OCI-M2 (cell line): ENCODE measurements around the gene SSNA1.

Experiments
- DNase-seq: peaks from one replicate; lab custom pipeline; 2025; ENCODE audit not compliant: unreplicated experiment; lab: John Stamatoyannopoulos, UW

The SSNA1 gene

DNA sequence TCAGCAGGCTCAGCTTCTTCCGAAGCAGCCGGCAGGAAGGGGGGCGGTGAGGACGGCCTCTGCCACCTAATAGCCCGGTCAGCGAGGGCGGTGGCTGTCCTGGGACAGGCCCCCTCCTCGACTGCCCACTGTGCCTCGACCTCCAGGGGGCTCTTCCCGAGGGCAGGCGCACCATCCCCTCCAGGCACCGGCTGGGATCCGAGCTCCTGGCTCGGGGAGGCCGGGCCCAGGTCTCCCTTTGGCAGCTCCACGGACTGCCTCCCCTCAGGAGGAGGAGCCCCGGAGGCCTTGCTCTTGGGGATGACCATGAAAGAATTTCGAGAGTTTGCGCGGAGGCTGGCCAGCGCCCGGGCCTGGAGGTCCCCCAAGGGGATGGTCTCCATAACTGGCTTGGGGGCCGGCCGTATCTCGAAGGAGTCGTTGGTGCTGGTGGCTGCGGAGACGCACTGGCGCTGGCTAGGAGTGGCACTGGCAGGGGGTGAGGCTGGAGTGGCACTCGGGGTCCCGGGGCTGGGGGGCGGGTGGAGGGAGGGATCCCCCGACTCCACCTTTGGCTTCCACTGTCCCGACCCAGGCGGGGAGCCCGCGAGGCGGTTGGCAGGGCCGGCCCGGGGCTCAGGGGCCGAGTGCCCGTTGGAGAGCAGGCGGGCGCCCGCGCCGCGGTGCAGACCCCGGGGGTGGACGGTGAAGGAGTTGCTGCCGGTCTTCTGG lies 11.1 kb downstream of the SSNA1 start:
- no peak for DNase-seq

DNA sequence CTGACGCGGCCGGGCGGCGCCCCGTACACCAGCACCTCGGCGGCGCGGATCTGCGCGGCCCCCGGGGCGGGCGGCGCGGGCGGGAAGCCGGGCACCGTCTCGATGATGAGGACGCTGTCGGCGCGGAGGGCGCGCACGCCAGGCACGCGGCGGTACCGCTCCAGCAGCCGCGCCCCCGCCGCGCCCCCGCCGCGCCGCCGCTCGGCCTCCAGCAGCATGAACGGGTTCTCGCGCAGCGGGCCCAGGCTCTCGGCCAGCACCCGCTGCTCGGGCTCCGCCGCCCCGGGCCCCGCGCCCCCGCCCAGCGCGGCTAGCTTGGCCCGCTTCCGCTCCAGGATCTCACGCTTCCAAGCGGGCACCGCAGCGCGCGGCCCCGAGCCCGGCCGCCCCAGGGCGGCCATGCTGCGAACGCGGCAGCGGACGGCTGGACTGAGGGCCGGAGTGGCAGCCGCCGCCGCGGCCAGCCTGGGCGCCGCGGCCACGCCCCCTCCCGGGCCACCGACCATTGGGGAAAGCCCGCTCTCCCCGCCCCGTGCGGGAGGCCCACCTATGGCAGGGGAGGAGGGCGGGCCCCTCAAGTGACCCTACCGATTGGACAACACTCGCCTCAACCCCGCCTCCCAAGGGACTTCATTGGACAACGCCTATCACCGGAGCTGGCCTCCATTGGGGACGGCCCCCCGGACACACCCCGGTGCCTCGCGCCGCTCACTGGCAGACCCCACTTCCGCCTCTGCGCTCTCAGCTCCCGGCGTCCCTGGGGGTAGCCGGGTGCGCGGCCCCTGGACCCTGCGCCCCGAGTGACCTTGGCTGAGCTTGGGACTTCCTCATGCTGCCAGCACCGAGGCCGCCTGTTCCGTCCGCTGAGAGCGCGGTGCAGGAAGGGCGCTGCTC lies 12.1 kb downstream of the SSNA1 start, which contains the start of gene TPRN:
Gene TPRN (minus strand): TSS at position 431 of the 894 bp plus-strand sequence. CDS start 30 bp downstream, at position 401.
- DNase-seq = peak; percentile 93

DNA sequence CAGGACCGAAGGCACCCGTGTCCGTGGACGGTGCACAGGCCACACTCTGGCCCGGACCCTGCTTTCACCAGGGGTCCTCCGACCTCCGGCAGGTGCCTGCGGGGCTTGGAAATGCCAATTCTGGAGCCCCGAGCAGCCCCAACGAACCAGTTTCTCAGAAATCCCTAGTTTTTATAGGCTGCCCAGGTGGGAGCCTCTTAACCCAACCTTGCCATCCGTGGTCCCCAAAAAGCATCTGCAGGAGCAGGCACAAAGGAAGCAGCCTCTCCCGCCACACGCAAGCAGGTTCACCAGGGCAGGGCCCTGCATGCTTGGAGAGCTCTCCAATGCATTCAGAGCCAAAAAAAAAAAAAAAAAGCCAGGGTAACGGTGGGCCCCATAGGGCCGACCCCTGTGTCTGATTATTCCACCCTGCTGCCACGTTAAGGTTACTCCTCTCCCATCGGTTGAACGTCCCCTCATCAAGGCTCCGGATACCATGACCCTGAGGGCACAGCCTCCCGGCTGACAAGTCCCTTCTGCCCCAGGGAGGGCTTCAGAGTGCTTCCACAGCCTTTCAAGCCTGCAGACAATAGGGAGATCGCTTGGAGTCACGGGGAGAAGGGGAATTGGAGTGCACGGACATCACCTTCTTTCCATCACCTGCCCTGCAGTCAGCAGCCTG lies 12.9 kb downstream of the SSNA1 start:
- no peak for DNase-seq

DNA sequence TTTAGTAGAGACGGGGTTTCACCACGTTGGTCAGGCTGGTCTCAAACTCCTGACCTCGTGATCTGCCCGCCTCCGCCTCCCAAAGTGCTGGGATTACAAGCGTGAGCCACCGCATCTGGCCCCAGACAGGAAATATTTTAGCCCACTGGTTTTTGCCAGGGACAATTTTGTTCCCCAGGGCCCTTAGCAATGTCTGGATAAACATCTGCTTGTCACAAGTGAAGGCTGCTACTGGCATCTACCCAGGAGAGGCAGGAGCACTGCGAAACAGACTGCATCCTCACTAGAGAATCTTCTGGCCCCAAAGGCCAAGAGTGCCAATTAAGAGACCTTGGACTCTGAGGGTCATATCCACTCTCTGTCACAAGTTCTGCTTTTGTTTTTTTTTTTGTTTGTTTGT lies 14.5 kb downstream of the SSNA1 start:
- DNase-seq = no peak

DNA sequence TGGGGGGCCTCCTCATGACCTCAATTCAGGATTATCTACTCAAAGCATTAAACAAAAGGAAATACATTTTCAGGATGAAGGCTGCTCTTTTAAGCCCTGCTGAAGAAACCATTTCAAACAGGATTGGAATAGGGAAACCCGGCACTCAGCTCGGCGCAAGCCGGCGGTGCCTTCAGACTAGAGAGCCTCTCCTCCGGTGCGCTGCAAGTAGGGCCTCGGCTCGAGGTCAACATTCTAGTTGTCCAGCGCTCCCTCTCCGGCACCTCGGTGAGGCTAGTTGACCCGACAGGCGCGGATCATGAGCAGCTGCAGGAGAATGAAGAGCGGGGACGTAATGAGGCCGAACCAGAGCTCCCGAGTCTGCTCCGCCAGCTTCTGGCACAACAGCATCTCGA lies 16.3 kb downstream of the SSNA1 start:
- no peak for DNase-seq

DNA sequence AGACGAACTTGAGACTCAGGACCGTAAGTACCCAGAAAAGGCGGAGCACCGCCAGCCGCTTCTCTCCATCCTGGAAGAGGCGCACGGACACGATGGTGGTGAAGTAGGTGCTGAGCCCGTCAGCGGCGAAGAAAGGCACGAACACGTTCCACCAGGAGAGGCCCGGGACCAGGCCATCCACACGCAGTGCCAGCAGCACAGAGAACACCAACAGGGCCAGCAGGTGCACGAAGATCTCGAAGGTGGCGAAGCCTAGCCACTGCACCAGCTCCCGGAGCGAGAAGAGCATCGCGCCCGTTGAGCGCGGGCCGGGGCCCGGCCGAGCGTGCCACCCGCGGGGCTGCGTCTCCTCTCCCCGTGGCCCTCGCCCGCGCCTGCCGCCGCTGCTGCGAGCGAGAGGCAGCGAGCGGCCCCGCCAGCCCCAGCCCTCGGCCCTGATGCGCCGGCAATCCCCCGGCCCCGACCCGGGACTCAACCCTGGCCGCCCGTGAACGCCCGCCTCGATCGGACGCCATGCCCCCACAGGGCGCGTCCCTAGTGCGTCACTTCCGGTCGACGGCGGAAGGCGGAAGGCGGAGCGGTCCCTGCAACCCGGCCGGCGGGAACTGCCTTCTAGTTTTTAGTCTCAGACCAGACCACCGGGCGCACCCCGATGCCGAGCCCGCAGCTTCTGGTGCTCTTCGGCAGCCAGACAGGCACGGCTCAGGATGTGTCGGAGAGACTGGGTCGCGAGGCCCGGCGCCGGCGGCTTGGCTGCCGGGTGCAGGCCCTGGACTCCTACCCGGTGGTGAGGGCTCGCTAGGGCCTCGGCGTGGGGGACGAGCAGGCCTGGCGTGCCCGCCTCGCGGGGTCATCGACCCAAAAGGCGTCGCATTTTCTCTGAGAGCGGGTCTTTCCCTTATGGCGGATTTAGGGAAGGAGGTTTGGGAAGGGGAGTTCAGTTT lies 16.9 kb downstream of the SSNA1 start, which contains the start of the genes NDOR1 and TMEM203:
Gene NDOR1 (plus strand): TSS at position 575 of the 944 bp plus-strand sequence. CDS start 78 bp downstream, at position 653.
Gene TMEM203 (minus strand): TSS at position 523 of the 944 bp plus-strand sequence. CDS start 234 bp downstream, at position 289.
- no peak for DNase-seq

DNA sequence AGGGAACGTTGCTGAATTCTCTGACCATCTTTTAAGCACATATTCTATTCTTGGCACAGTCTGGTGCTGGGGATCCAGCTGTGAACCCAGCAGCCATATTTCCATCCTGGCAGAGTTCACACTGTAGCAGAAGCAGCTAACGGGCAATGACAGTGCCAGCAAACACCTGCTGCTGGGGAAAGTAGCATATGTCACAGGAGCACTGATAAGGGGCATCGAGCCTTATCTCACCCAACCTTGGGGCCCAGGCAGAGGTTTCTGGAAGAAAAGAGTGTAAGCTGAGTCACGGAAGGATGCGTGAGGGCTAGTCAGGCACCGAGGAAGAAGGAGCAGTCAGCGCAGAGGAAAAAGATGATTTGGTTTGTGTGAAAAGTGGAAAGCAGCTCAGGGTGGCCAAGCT lies 18.1 kb downstream of the SSNA1 start:
- no peak for DNase-seq

DNA sequence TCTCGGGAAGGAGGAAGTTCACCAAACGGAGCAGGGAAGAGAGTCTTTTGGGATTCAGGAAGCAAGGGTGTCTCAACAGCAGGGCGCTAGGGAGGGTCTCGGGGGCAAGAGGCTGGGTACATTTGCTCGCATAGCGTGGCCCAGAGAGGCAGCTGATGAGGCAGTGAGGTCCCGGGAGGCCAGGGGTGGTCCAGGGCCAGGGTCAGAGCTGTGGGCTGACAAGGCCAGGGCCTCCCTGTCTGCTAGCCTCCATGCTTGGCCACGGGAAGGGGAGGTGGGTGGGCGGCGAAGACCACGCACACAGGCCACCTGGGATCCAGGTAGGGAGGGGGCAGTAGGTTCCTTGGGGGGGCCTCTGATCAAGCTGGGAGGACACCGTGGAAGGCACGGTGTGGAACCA lies 23.1 kb downstream of the SSNA1 start:
- DNase-seq = no peak

DNA sequence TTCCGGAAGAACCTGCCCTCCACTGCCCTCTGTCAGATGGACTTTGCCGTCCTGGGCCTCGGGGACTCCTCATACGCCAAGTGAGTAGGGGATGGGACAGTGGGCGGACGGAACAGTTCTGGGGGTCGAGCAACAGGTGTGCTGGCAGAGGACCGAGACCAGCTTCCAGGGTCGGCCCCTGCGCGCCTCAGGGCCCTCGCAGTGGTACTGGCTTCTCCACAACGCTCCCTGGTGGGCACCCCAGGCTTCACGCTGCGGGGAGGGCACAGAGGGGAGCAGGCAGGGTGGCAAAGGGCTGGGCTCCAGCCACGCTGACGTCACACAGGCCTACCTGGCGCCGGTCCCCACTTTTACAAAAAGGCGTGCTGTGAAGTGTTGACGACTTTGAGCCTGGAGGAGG lies 24.0 kb downstream of the SSNA1 start:
- DNase-seq = no peak

DNA sequence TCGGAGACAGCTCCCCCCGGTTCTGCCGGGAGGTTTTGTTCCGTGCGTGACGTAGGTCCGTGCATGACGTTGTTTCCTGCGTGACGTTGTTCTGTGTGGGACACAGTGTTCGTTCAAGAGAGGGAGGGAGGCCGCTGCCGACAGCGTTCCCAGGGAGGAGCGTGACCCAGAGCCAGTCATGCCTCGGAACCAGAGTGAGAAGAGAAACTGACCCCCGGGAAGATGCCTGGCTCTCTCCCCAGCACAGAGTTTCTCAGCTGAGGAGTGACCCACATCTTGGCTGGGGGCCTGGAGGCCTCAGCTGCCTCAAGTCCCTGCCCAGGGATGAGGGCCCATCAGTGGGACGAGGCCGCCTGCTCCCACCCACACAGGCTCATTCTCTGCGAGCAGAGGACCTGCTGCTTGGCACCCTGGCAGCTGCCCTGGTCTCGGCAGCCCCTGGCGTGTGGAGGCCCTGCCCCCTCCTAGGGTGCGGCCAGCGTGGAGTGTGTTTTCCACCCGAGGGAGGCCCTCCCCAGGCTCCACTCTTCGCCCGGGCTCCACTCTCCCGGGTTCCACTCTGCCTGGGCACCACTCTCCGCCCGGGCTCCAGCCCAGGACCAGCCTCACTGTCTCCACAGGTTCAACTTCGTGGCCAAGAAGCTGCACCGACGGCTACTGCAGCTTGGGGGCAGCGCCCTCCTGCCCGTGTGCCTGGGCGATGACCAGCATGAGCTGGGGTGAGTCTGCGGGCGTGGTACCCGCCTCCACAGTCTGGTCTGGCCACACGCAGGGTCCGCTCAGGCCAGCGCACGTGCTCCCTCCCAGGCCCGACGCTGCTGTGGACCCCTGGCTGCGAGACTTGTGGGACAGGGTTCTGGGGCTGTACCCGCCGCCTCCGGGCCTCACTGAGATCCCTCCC lies 24.9 kb downstream of the SSNA1 start:
- no peak for DNase-seq

DNA sequence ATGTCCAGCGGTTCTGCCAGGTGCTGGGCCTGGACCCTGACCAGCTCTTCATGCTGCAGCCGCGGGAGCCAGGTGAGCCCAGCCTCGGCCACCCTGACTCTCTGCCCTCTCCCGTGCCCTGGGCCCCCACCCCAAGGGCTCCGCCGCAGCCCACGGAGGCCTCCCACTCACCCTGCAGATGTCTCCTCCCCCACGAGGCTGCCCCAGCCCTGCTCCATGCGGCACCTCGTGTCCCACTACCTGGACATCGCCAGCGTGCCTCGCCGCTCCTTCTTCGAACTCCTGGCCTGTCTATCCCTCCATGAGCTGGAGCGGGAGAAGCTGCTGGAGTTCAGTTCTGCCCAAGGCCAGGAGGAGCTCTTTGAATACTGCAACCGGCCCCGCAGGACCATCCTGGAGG lies 26.1 kb downstream of the SSNA1 start:
- no peak for DNase-seq

DNA sequence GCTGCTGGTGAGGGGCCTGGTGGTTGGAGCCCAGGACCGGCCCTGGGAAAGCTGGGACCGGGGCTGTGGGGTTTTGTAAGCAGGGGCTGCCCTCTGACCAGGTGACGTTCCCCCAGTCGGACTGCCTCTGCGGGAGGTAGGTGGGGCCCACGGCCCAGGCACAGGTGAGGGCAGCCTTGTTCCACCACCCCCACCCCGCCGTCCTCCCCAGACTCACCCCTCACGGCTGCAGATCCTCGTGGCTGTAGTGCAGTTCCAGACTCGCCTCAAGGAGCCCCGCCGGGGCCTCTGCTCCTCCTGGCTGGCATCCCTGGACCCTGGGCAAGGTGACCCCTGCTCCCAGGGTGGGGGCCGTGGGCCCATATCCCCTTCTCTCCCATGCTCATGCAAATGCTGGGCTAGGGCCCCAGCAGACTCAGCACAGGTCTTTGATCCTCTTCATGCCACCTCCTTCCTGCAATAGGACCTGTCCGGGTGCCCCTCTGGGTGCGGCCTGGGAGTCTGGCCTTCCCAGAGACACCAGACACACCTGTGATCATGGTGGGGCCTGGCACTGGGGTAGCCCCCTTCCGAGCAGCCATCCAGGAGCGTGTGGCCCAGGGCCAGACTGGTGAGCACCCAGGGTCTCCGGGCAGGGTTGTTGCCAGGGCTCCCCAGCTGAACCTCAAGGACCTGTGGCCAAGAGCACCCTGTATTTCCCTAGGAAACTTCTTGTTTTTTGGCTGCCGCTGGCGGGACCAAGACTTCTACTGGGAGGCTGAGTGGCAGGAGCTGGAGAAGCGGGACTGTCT lies 26.9 kb downstream of the SSNA1 start:
- no peak for DNase-seq

DNA sequence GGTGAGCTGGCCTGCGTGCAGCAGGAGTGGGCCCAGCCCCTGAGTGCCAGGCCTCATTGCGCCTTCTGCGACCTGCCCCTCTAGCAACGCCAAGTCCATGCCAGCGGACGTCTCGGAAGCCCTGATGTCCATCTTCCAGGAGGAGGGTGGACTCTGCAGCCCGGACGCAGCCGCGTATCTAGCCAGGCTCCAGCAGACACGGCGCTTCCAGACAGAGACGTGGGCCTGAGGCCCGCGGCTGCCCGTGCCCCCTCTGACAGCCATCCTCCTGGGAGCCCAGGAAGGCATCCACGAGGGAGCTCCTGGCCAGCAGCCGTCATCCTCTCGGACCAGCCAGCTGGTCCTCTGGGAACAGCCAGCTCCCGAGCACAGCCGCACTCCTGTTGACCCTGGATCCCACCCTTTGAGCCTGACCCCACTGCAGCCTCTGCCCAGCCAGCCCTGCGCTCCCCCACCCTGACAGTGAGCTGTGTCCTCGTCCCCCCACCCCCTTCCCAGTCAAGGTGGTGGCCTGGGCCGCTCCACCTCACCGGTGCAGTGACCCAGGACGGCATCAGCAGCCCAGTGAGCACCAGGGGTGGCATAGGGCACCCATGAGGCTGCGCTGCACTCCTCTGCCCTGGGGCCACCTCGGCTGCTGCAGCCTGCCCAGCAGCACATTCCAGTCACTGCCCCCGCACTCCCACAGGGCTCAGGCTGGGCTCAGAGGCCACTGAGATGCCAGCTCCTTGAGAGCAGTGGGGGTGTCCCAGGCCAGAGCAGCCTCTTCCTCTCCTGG lies 27.9 kb downstream of the SSNA1 start:
- DNase-seq = no peak

DNA sequence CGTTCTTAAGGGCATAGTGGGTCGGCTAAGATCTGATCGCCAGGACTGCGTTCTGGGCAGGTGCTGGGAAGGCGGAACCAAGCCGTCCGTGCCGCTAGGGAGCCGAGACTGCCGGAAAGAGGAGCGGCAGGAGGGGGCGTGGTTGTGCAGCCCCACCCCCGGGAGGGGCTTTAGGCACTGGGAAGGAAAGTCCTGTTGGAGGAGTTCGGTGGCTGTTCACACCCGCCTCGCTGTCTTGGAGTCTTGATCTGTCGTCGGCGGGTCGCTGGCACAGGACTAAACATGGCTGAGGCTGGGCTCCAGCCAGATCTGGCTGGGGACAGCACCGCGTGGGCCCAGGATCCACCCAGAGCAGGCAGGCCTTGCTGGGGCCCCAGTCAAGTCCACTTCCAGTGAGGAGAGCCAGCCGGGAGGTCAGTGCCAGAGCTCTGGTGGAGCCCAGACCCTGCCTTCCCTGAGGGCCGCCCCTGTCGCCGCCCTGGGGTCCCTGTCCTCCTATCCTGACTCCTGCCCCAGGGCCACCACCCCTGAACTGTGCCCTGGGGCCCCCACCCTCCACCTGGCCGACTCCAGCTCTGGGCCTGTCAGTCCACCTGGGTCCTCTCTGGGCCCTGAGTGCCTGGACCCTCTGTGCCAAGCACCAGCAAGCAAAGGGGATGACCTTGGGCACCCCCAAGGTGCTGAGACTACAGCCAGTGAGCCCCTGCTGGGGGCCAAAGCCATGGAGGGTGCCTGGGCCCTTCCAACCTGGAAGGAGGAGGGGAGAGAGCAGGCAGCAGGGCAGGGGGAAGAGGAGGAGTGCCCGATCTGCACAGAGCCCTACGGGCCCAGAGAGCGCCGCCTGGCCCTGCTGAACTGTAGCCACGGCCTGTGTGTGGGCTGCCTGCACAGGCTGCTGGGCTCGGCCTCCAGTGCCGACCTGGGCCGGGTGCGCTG lies 29.1 kb downstream of the SSNA1 start:
- DNase-seq = no peak

DNA sequence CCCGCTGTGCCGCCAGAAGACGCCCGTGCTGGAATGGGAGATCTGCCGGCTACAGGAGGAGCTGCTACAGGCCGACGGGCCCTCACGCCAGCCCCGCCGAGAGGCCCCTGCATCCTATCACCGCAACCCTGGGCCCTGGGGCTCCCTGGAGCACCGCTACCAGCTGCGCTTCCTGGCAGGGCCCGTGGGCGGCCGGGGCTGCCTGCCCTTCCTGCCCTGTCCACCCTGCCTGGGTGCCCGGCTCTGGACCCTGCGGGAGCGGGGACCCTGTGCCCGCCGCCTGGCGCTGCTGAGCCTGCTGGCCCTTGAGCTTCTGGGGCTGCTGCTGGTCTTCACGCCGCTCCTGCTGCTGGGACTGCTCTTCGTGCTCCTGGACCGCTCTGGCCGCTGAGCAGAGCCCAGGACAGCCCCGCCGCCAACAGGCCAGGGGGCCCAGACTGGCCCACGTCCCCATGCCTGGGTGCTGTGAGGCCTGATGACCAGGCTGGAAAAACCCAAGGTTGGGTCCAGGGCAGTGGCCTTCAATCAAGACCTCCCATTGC lies 29.8 kb downstream of the SSNA1 start:
- no peak for DNase-seq

DNA sequence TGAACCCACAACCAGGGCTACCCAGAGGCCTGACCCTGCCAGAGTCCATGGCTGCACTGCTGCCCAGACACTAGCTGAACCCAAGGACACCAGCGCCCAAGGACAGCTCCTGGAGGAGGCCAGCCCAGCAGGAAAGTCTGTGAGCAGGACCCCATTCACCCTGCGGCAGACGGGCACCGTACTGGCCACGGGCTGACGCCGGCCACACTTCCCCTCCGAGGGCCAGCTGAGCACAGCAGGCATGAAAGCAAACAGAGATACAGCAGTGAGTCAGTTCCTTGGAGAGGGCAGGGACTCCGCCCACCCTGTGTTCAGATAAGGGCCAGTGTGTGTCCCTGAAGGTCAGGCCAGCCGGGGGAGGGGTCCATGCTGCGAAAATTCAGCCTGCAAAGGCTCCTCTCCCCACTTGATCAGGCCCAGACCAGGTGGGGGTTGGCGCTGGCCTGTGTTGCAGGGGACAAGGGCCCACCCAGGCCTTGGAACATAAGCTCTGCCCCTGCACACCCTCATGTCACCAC lies 30.3 kb downstream of the SSNA1 start:
- DNase-seq = peak; percentile 5
